Testis (tissue), 2 donors: ENCODE results near the gene ADAM15.

Experiments
- CTCF ChIP-seq, 3 experiments: fragments of 450-650 bp in 2 of 3; fragments of 200-600 bp in 1 of 3; sonication (generic) in 1 of 3; IDR thresholded peaks; one replicate each; pipeline ENCODE4 v1.5.1; 2016 to 2019; ENCODE audit warnings: antibody characterized with exemption in 3 of 3, mild to moderate bottlenecking in 2 of 3, moderate library complexity in 1 of 3
- POLR2A ChIP-seq: fragments of 450-650 bp; IDR thresholded peaks from one replicate; pipeline ENCODE4 v1.6.1; 2017; ENCODE audit warnings: antibody characterized with exemption, mild to moderate bottlenecking, moderate library complexity

DNA sequence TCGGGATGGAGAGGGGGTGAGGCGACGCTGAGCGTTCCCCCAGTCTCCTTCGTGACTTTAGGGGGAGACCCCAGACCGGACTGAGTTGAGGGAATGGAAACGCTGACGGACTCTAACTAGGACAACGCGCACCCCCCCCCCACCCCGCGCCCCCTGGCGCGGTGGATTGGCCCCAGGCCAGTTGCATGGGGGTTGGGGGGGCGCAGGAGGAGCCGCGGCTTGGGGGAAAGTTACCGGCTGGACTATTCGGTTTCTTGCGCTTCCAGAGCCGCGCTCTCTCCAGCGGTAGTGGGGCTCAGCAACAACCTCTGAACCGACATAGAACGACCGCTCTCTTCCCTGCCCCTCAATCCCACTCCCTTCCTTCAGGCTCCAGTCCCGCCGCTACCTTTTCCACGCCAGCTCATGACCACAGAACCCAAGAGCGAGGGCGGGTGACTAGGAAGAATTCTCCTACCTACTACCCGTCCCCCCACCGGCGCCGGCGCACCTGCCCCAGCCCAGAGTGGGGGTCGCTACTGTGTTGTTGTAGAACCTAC is 47.8 kb upstream of the ADAM15 start:
- TF ChIP-seq POLR2A = no peak
- no peak for TF ChIP-seq CTCF (IDR thresholded peaks at IDR 0.05)
